HUES48 (cell line): Measurements from ENCODE around the gene SETD2.

Experiments
- H3K27ac ChIP-seq: one replicate; pipeline ENCODE4 v1.7.0; 2013; ENCODE audit warnings: low read depth, low read length, inconsistent platforms
- H3K27me3 ChIP-seq: 2 replicates; pipeline ENCODE4 v1.6.1; 2013; ENCODE audit warnings: mild to moderate bottlenecking, low read length; ENCODE audit not compliant: control insufficient read depth, insufficient read depth
- H3K36me3 ChIP-seq: 2 replicates; pipeline ENCODE4 v1.6.1; 2013; ENCODE audit warnings: low read length; ENCODE audit not compliant: control insufficient read depth, insufficient read depth
- H3K4me1 ChIP-seq: 2 replicates; pipeline ENCODE4 v1.6.1; 2013; ENCODE audit warnings: mild to moderate bottlenecking, low read length; ENCODE audit not compliant: control insufficient read depth, insufficient read depth
- H3K4me3 ChIP-seq: 2 replicates; pipeline ENCODE4 v1.5.1; 2013; ENCODE audit warnings: mild to moderate bottlenecking, low read depth, low read length
- H3K9ac ChIP-seq: 2 replicates; pipeline ENCODE4 v1.6.1; 2013; ENCODE audit warnings: mild to moderate bottlenecking, low read depth, low read length, moderate library complexity
- H3K9me3 ChIP-seq: 2 replicates; pipeline ENCODE4 v1.6.1; 2013; ENCODE audit warnings: low read length; ENCODE audit not compliant: control insufficient read depth, insufficient read depth

The SETD2 gene

GRCh38 chr3:47010111-47010712 is 153.7 kb downstream of the SETD2 start:
- H3K27ac ChIP-seq = peak overlapping the region; percentile 96
- peak overlapping the region; percentile 94 for H3K9ac ChIP-seq
- peaks cover 27% of the 10 kb centered on the region for H3K36me3 ChIP-seq
- H3K9me3 ChIP-seq = no peaks in the 10 kb centered on the region
- H3K4me3 ChIP-seq = peak overlapping the region; percentile 66; the same call in 1 of the 2 replicates
- no peaks in the 10 kb centered on the region for H3K27me3 ChIP-seq
- H3K4me1 ChIP-seq = peaks cover 6% of the 10 kb centered on the region

GRCh38 chr3:47009225-47010110 is 154.4 kb downstream of the SETD2 start:
- Histone ChIP-seq H3K9me3 (no peaks in the 10 kb centered on the region), H3K27me3 (no peaks in the 10 kb centered on the region), H3K36me3 (peaks cover 34% of the 10 kb centered on the region), H3K4me1 (peaks cover 6% of the 10 kb centered on the region), H3K4me3 (peak overlapping the region; percentile 66), H3K27ac (peak overlapping the region; percentile 96), H3K9ac (peak overlapping the region; percentile 94)

- Histone ChIP-seq H3K9me3 (no peaks in the 10 kb centered on the region), H3K36me3 (peaks cover 40% of the 10 kb centered on the region), H3K4me3 (peak overlapping the region; percentile 66; the same call in 1 of the 2 replicates), H3K4me1 (peaks cover 6% of the 10 kb centered on the region), H3K27me3 (no peaks in the 10 kb centered on the region), H3K9ac (peak overlapping the region; percentile 7; the same call in 1 of the 2 replicates), H3K27ac (peak overlapping the region; percentile 96)
Observed at GRCh38 chr3:47008851-47009224, 155.1 kb downstream of the SETD2 start.

- peaks cover 45% of the 10 kb centered on the region for H3K36me3 ChIP-seq
- no peaks in the 10 kb centered on the region for H3K9me3 ChIP-seq
- H3K4me1 ChIP-seq = peaks cover 6% of the 10 kb centered on the region
- no peak overlapping the region for H3K27ac ChIP-seq
- H3K4me3 ChIP-seq = no peak overlapping the region; the same call in 1 of the 2 replicates
- H3K27me3 ChIP-seq = no peaks in the 10 kb centered on the region
- H3K9ac ChIP-seq = peak overlapping the region; percentile 7; the same call in 1 of the 2 replicates
Observed at GRCh38 chr3:47008234-47008796, 155.6 kb downstream of the SETD2 start.

GRCh38 chr3:47007482-47008233 is 156.3 kb downstream of the SETD2 start:
- Histone ChIP-seq H3K4me3 (no peak overlapping the region), H3K9ac (no peak overlapping the region), H3K36me3 (peaks cover 51% of the 10 kb centered on the region)

GRCh38 chr3:47007001-47007400 is 156.9 kb downstream of the SETD2 start:
- Histone ChIP-seq H3K27me3 (no peaks in the 10 kb centered on the region), H3K9ac (no peak overlapping the region), H3K4me3 (no peak overlapping the region), H3K27ac (no peak overlapping the region), H3K4me1 (peaks cover 6% of the 10 kb centered on the region), H3K36me3 (peaks cover 56% of the 10 kb centered on the region), H3K9me3 (no peaks in the 10 kb centered on the region)

More at GRCh38 chr3:47007482-47008233, 156.3 kb downstream of the SETD2 start:
- no peaks in the 10 kb centered on the region for H3K27me3 ChIP-seq
- no peak overlapping the region for H3K27ac ChIP-seq
- H3K9me3 ChIP-seq = no peaks in the 10 kb centered on the region
- H3K4me1 ChIP-seq = peaks cover 6% of the 10 kb centered on the region

- Histone ChIP-seq H3K4me3 (no peak overlapping the region), H3K9ac (no peak overlapping the region), H3K27ac (no peak overlapping the region), H3K4me1 (peaks cover 6% of the 10 kb centered on the region), H3K36me3 (peaks cover 64% of the 10 kb centered on the region), H3K27me3 (no peaks in the 10 kb centered on the region), H3K9me3 (no peaks in the 10 kb centered on the region)
Observed at GRCh38 chr3:47006145-47006651, 157.7 kb downstream of the SETD2 start.

- Histone ChIP-seq H3K9ac (no peak overlapping the region), H3K4me1 (peaks cover 6% of the 10 kb centered on the region), H3K9me3 (no peaks in the 10 kb centered on the region), H3K36me3 (peaks cover 71% of the 10 kb centered on the region), H3K4me3 (no peak overlapping the region), H3K27ac (no peak overlapping the region), H3K27me3 (no peaks in the 10 kb centered on the region)
Observed at GRCh38 chr3:47005212-47006144, 158.4 kb downstream of the SETD2 start.

GRCh38 chr3:47004369-47005211 is 159.3 kb downstream of the SETD2 start:
- Histone ChIP-seq H3K9me3 (no peaks in the 10 kb centered on the region), H3K4me3 (no peak overlapping the region), H3K36me3 (peaks cover 79% of the 10 kb centered on the region), H3K9ac (no peak overlapping the region), H3K27ac (no peak overlapping the region), H3K4me1 (no peaks in the 10 kb centered on the region), H3K27me3 (no peaks in the 10 kb centered on the region)
